T1000 (cell line): ENCODE data around the gene MKKS.
"Not testable (repeated sequence)": the region's sequence is repeated elsewhere in the genome, so short reads cannot be mapped to it uniquely, and the experiment has no call there.

Experiments
- DNase-seq: peaks from one replicate; lab custom pipeline; 2025; ENCODE audit warnings: mixed read lengths; lab: John Stamatoyannopoulos, UW

The MKKS gene

GRCh38 chr20:10448270-10449156 lies 14.5 kb upstream of the MKKS start:
- no peak for DNase-seq

- DNase-seq = no peak
Observed at GRCh38 chr20:10447028-10447427, 13.0 kb upstream of the MKKS start.

GRCh38 chr20:10445758-10446157 lies 11.7 kb upstream of the MKKS start:
- DNase-seq = no peak

- no peak for DNase-seq
Observed at GRCh38 chr20:10443936-10444335, 9.9 kb upstream of the MKKS start.

- no peak for DNase-seq
Observed at GRCh38 chr20:10438217-10438616, 4.2 kb upstream of the MKKS start.

GRCh38 chr20:10436053-10436699 lies 2.2 kb upstream of the MKKS start:
- no peak for DNase-seq

- peak; percentile 10 for DNase-seq
Observed at GRCh38 chr20:10434832-10435812, 1.1 kb upstream of the MKKS start, which contains the start of gene SLX4IP. Gene SLX4IP (plus strand): TSS chr20:10435305. CDS start chr20:10458205, 22,900 bp downstream.

GRCh38 chr20:10434467-10434831 lies 427 bp upstream of the MKKS start:
- DNase-seq = peak; percentile 83

GRCh38 chr20:10433014-10433622 lies 904 bp downstream of the MKKS start:
- no peak for DNase-seq

- no peak for DNase-seq
Observed at GRCh38 chr20:10432079-10432478, 1.9 kb downstream of the MKKS start.

GRCh38 chr20:10430704-10431103 lies 3.3 kb downstream of the MKKS start:
- DNase-seq = no peak

- no peak for DNase-seq
Observed at GRCh38 chr20:10430000-10430466, 4.0 kb downstream of the MKKS start.

GRCh38 chr20:10429443-10429981 lies 4.5 kb downstream of the MKKS start:
- no peak for DNase-seq

GRCh38 chr20:10428008-10428407 lies 6.0 kb downstream of the MKKS start:
- DNase-seq = no peak

- DNase-seq = peak; percentile 7
Observed at GRCh38 chr20:10427060-10427692, 6.8 kb downstream of the MKKS start.

- DNase-seq = no peak
Observed at GRCh38 chr20:10423735-10424134, 10.3 kb downstream of the MKKS start.

- no peak for DNase-seq
Observed at GRCh38 chr20:10419550-10420133, 14.4 kb downstream of the MKKS start.

GRCh38 chr20:10417218-10417617 lies 16.8 kb downstream of the MKKS start:
- not testable (repeated sequence) for DNase-seq

- DNase-seq = no peak
Observed at GRCh38 chr20:10415013-10415650, 18.9 kb downstream of the MKKS start.
